ENCODE data around the gene THAP3. TPM values are rescaled to one million over a fixed set of nuclear protein-coding genes. Genes with fewer than 3 reads are reported as not detected.
A peak's percentile ranks its signal among the peaks of the same experiment; 100 is the strongest.

Gene THAP3
- total and polyA plus RNA-seq, 9 of the 15 experiments (the other 6 are each of a cell fraction or from before 2014, with no cell fraction given): 1.9 to 31.2 (median 18.2) TPM

DNA sequence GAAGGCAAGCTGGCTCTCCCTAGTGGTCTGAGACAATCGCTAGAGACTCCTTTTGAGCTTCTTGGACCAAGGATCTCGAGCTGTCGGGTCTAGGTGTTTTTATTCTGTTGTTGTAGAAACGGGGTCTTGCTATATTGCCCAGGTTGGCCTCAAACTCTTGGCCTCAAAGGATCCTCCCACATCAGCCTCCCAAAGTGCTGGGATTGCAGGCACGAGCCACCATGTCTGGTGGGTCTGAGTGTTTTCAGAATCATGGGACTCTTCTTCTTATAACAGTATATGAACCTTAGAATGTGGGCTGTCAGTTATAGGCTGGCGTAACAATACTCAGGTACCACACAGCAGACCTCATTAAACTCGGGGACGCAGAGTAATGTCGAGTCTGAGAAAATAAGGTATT, 43.8 kb downstream of the THAP3 start:
- in situ Hi-C loops (cut with MboI): no loop called here
- no peak overlapping the region for H3K27ac ChIP-seq (ENCODE audit: extremely low read depth, low read depth, low read length)
- BruUV-seq (replicated peaks): no TSS peak

GRCh38 chr1:6672558-6672957, 47.9 kb downstream of the THAP3 start:
- intact Hi-C loops (cut with micrococcal nuclease) (no loop called here), in situ Hi-C loops (cut with MboI) (no loop called here)
- ATAC-seq: no peak
- H3K36me3 ChIP-seq (ENCODE audit: control insufficient read depth, insufficient read depth, low read length): peaks cover 82% of the 10 kb centered on the region
- DNase-seq (ENCODE audit: extremely low read depth in 1 of 4, low spot score in 3 of 4): peak in 1 of 4 experiments; percentile 13
- no peak overlapping the region for H3K27ac ChIP-seq (ENCODE audit: extremely low read depth, low read depth, low read length)
- POLR2A ChIA-PET: interaction anchor here (0.6 to 1.6 kb wide), 7 partner anchors 10 to 234 kb away, joined by 3 to 6 read pairs (median 3); partner anchors contain the start of gene DNAJC11
- H3K4me2 ChIP-seq (ENCODE audit: insufficient read depth, low read length): no peak overlapping the region
- H3K4me3 ChIP-seq: no peak overlapping the region
- H3K9ac ChIP-seq (ENCODE audit: insufficient read depth in 1 of 2, low read depth in 2 of 2, low read length in 2 of 2): no peak overlapping the region; a peak in 1 of 4 replicates
- WGBS (ENCODE audit: insufficient coverage, low coverage, missing lambda C conversion rate): 88% methylated on average over 2 of the region's 2 CpGs
- H3K9me1 ChIP-seq (ENCODE audit: control insufficient read depth, insufficient read depth, low read length): no peaks in the 10 kb centered on the region
- no peaks in the 10 kb centered on the region for H4K20me1 ChIP-seq (replicated peaks; ENCODE audit: control insufficient read depth, insufficient read depth, low read length)
- BruUV-seq (replicated peaks): no TSS peak
- H3K4me1 ChIP-seq (replicated peaks in 1 of 2; ENCODE audit: control insufficient read depth in 2 of 2, insufficient read depth in 2 of 2, low read length in 2 of 2): no peaks in the 10 kb centered on the region; a peak in 3 of 5 replicates
- no peaks in the 10 kb centered on the region for H3K9me3 ChIP-seq (replicated peaks; ENCODE audit: control insufficient read depth, insufficient read depth, low read depth, low read length)
- peaks cover 16% of the 10 kb centered on the region; the same call in 2 of the 3 replicates for H3K79me2 ChIP-seq (ENCODE audit: control insufficient read depth, insufficient read depth, low read length)
- CTCF ChIA-PET (ENCODE audit: low intra/inter-chr PET ratio): no interaction called here
- no peaks in the 10 kb centered on the region for H3K27me3 ChIP-seq (ENCODE audit: control insufficient read depth in 2 of 2, insufficient read depth in 2 of 2, low read length in 2 of 2)
- no peak for FAIRE-seq
- no peak overlapping the region for H2AFZ ChIP-seq (ENCODE audit: low read depth, low read length)
- TF ChIP-seq YBX1 (IDR thresholded peaks at IDR 0.05) (no peak), HDGF (IDR thresholded peaks at IDR 0.05) (no peak), SIRT6 (IDR thresholded peaks at IDR 0.05; ENCODE audit: low read depth, low read length) (no peak), SPI1 (IDR thresholded peaks at IDR 0.05; ENCODE audit: borderline replicate concordance, low read depth, low read length) (no peak), MTF1 (CRISPR knock-in tag; IDR thresholded peaks at IDR 0.05; ENCODE audit: borderline replicate concordance) (no peak), E2F8 (IDR thresholded peaks at IDR 0.05; ENCODE audit: low read depth, partially characterized antibody) (no peak), ZNF696 (CRISPR knock-in tag; conservative IDR thresholded peaks at IDR 0.05) (no peak), BRD4 (IDR thresholded peaks at IDR 0.05) (no peak), TFAP4 (CRISPR knock-in tag; IDR thresholded peaks at IDR 0.05; ENCODE audit: borderline replicate concordance) (no peak), MTA2 (IDR thresholded peaks at IDR 0.05; ENCODE audit: low read depth) (peak; percentile 19; the same call in 1 of the 2 replicates)
- TF ChIP-seq, protein P1, sequence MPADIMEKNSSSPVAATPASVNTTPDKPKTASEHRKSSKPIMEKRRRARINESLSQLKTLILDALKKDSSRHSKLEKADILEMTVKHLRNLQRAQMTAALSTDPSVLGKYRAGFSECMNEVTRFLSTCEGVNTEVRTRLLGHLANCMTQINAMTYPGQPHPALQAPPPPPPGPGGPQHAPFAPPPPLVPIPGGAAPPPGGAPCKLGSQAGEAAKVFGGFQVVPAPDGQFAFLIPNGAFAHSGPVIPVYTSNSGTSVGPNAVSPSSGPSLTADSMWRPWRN (IDR thresholded peaks at IDR 0.05; ENCODE audit: low read depth): no peak

More for the DNA sequence above, 43.8 kb downstream of the THAP3 start:
- FAIRE-seq (no peak), DNase-seq (ENCODE audit: extremely low read depth in 1 of 4, low spot score in 3 of 4) (no peak), ATAC-seq (no peak)
- Histone ChIP-seq H3K9ac (ENCODE audit: insufficient read depth in 1 of 2, low read depth in 2 of 2, low read length in 2 of 2) (no peak overlapping the region), H3K4me1 (replicated peaks in 1 of 2; ENCODE audit: control insufficient read depth in 2 of 2, insufficient read depth in 2 of 2, low read length in 2 of 2) (peaks cover 0 to 6% of the 10 kb centered on the region in 2 experiments; a peak in 3 of 5 replicates), H3K4me3 (no peak overlapping the region), H3K27me3 (ENCODE audit: control insufficient read depth in 2 of 2, insufficient read depth in 2 of 2, low read length in 2 of 2) (no peaks in the 10 kb centered on the region), H3K9me3 (replicated peaks; ENCODE audit: control insufficient read depth, insufficient read depth, low read depth, low read length) (no peaks in the 10 kb centered on the region), H3K4me2 (ENCODE audit: insufficient read depth, low read length) (no peak overlapping the region), H3K36me3 (ENCODE audit: control insufficient read depth, insufficient read depth, low read length) (peaks cover 81% of the 10 kb centered on the region), H3K79me2 (ENCODE audit: control insufficient read depth, insufficient read depth, low read length) (peaks cover 24% of the 10 kb centered on the region), H4K20me1 (replicated peaks; ENCODE audit: control insufficient read depth, insufficient read depth, low read length) (no peaks in the 10 kb centered on the region; the same call in 1 of the 2 replicates), H3K9me1 (ENCODE audit: control insufficient read depth, insufficient read depth, low read length) (no peaks in the 10 kb centered on the region), H2AFZ (ENCODE audit: low read depth, low read length) (no peak overlapping the region)
- CTCF ChIA-PET (ENCODE audit: low intra/inter-chr PET ratio): no interaction called here
- POLR2A ChIA-PET: interaction anchor here (0.6 kb wide), 1 partner anchor 12 kb away, joined by 3 read pairs; no protein-coding TSS in a partner anchor
- TF ChIP-seq ZNF121 (CRISPR knock-in tag; conservative IDR thresholded peaks at IDR 0.05) (0 out of 2 replicates have a peak, but pooled peaks have one; percentile 23), SREBF1 (IDR thresholded peaks at IDR 0.05; ENCODE audit: borderline replicate concordance, low read depth, low read length) (no peak), ZKSCAN1 (IDR thresholded peaks at IDR 0.05; ENCODE audit: low read depth, low read length) (no peak), SMARCE1 (IDR thresholded peaks at IDR 0.05) (no peak)
- intact Hi-C loops (cut with micrococcal nuclease): no loop called here
- WGBS (ENCODE audit: insufficient coverage, low coverage, missing lambda C conversion rate): 94% methylated on average over 9 of the region's 9 CpGs

Data from K562 (cell line).